ENCODE measurements around the gene REPIN1.

DNA sequence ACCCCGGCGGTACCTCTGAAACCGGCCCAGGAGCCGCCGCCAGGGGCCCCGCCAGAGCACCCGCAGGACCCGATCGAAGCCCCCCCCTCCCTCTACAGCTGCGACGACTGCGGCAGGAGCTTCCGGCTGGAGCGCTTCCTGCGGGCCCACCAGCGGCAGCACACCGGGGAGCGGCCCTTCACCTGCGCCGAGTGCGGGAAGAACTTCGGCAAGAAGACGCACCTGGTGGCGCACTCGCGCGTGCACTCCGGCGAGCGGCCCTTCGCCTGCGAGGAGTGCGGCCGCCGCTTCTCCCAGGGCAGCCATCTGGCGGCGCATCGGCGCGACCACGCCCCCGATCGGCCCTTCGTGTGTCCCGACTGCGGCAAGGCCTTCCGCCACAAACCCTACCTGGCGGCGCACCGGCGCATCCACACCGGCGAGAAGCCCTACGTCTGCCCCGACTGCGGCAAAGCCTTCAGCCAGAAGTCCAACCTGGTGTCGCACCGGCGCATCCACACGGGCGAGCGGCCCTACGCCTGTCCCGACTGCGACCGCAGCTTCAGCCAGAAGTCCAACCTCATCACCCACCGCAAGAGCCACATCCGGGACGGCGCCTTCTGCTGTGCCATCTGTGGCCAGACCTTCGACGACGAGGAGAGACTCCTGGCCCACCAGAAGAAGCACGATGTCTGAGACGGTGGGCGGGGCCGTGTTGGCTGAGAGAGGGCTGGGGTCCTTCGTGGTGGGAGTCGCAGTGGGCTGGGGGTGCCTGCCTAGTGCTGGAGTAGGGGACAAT is 3.8 kb downstream of the REPIN1 start:
- TF ChIP-seq, protein P1, sequence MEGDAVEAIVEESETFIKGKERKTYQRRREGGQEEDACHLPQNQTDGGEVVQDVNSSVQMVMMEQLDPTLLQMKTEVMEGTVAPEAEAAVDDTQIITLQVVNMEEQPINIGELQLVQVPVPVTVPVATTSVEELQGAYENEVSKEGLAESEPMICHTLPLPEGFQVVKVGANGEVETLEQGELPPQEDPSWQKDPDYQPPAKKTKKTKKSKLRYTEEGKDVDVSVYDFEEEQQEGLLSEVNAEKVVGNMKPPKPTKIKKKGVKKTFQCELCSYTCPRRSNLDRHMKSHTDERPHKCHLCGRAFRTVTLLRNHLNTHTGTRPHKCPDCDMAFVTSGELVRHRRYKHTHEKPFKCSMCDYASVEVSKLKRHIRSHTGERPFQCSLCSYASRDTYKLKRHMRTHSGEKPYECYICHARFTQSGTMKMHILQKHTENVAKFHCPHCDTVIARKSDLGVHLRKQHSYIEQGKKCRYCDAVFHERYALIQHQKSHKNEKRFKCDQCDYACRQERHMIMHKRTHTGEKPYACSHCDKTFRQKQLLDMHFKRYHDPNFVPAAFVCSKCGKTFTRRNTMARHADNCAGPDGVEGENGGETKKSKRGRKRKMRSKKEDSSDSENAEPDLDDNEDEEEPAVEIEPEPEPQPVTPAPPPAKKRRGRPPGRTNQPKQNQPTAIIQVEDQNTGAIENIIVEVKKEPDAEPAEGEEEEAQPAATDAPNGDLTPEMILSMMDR (IDR thresholded peaks at IDR 0.05; ENCODE audit: insufficient read depth, low read length, poor library complexity, severe bottlenecking): no peak
- TF ChIP-seq EZH2phosphoT487 (conservative IDR thresholded peaks at IDR 0.05; ENCODE audit: low read length): no peak

All from SU-DHL-6 (cell line).